Small intestine (tissue), 7 donors: ENCODE data around the gene TAGLN3. TPM values are rescaled to one million over a fixed set of nuclear protein-coding genes. Genes with fewer than 3 reads are reported as not detected.

Experiments
- DNase-seq, 2 donors: peaks; one replicate each; pipeline versions ENCODE4 v3.0.0 to v3.0.0-alpha.2; 2013
- FAIRE-seq: peaks from 2 replicates; lab custom pipeline; 2012; peaks lifted over from hg19 to GRCh38; lab: Jason Lieb, UNC
- H3K27ac ChIP-seq, 3 donors: one replicate each; pipeline ENCODE4 v1.5.1; 2013; ENCODE audit warnings: low read length in 2 of 3, mild to moderate bottlenecking in 2 of 3, control low read depth in 1 of 3, inconsistent platforms in 1 of 3, low read depth in 1 of 3, moderate library complexity in 1 of 3
- H3K27me3 ChIP-seq, 3 donors: one replicate each; pipeline ENCODE4 v1.6.1; 2013; ENCODE audit warnings: low read length in 3 of 3, inconsistent platforms in 1 of 3; ENCODE audit not compliant: control insufficient read depth in 3 of 3, insufficient read depth in 3 of 3
- H3K36me3 ChIP-seq, 3 donors: one replicate each; pipeline ENCODE4 v1.6.1; 2013; ENCODE audit warnings: low read length in 3 of 3, inconsistent platforms in 1 of 3, low read depth in 1 of 3, mild to moderate bottlenecking in 1 of 3, moderate library complexity in 1 of 3; ENCODE audit not compliant: control insufficient read depth in 3 of 3, insufficient read depth in 2 of 3
- H3K4me1 ChIP-seq, 3 donors: one replicate each; pipeline ENCODE4 v1.6.1; 2013; ENCODE audit warnings: low read length in 2 of 3, inconsistent platforms in 1 of 3, low read depth in 1 of 3, mild to moderate bottlenecking in 1 of 3, moderate library complexity in 1 of 3; ENCODE audit not compliant: control insufficient read depth in 3 of 3, insufficient read depth in 2 of 3
- H3K4me3 ChIP-seq, 3 donors: one replicate each; pipeline ENCODE4 v1.5.1; 2013; ENCODE audit warnings: low read length in 3 of 3, control low read depth in 1 of 3, inconsistent platforms in 1 of 3, low read depth in 1 of 3, mild to moderate bottlenecking in 1 of 3, moderate library complexity in 1 of 3
- H3K9me3 ChIP-seq, 2 donors: one replicate each; pipeline ENCODE4 v1.6.1; 2013; ENCODE audit warnings: low read depth in 1 of 2, low read length in 1 of 2; ENCODE audit not compliant: control insufficient read depth in 2 of 2, insufficient read depth in 1 of 2
- WGBS, 3 donors: extraction: QIAGEN DNeasy Blood & Tissue Kit; methylation state at CpG; one replicate each; pipeline ENCODE4 v1.1.7; 2013; 5-methylcytosine and 5-hydroxymethylcytosine counted together
- polyA plus RNA-seq, 4 donors: library from polyadenylated mRNA; stranded (reverse) in 3 of 4; unstranded in 1 of 4; fragments of 200-250 nt in 3 of 4; fragments of 120-200 nt in 1 of 4; gene quantifications; one replicate each; pipeline versions ENCODE4 v1.2.1 to v1.2.3, GENCODE V29; 2013
- donor health status: healthy with polysubstance abuse.
- donor health status: control.
- donor health status: control.
- donor health status: Bipolar disorder and iron deficiency.
- donor health status: healthy.

TAGLN3 gene
- polyA plus RNA-seq, 4 donors = 1.4 to 2.7 TPM; not detected in 2

DNA sequence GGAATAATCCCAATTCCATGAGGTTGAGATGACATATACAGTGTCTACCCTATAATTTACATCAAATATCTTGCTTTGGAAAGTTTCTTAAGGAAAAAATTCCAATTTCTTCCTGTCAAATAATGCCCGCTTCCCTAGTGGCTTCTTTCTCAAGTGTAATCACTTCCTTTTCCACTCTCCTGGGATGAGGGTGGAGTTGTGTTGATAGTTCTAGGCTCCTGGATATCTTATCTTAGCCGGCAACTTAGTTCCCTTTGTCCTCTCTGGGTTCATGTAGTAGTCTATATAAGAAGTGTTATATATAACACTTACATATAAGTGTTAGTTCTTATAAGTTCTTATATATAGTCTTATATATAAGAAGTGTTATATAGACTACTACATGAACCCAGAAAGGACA is 10.9 kb downstream of the TAGLN3 start:
- H3K27ac ChIP-seq = no peak overlapping the region
- H3K27me3 ChIP-seq = no peaks in the 10 kb centered on the region
- 49 to 67% (median 56%) methylated on average over 2 of the region's 2 CpGs for WGBS, 3 donors
- DNase-seq (peak in 1 of 2 donors; percentile 57), FAIRE-seq (no peak)
- H3K36me3 ChIP-seq = no peaks in the 10 kb centered on the region
- peaks cover 0 to 9% (median 0%) of the 10 kb centered on the region in 3 donors for H3K4me1 ChIP-seq
- peaks cover 0 to 3% of the 10 kb centered on the region in 2 donors for H3K9me3 ChIP-seq
- H3K4me3 ChIP-seq = no peak overlapping the region

DNA sequence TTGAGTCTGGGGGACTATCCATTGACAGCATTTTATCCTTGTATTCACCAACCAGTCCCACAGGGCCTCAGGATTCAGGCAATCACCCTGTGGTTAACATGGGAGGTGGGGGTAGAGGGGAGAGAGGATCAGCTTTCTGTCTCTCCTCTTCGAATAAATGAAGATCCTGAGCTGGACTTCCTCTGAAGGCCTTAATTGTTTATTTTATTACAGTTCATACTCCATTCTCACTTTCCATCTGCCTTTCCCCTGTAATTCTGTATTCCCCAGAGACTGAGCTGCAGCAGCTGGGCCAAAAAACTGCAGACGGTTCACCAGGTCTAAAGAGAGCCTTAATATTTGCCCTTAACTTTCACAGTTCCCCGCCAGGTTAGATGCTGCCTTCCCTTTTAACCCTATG is 11.9 kb downstream of the TAGLN3 start:
- 67 to 78% (median 71%) methylated on average over 3 of the region's 3 CpGs for WGBS, 3 donors
- FAIRE-seq = no peak
- Histone ChIP-seq H3K27ac (no peak overlapping the region), H3K27me3 (no peaks in the 10 kb centered on the region), H3K4me3 (no peak overlapping the region), H3K4me1 (peaks cover 0 to 3% (median 0%) of the 10 kb centered on the region in 3 donors), H3K36me3 (no peaks in the 10 kb centered on the region), H3K9me3 (peaks cover 0 to 3% of the 10 kb centered on the region in 2 donors)
- no peak for DNase-seq

- DNase-seq = no peak
- peaks cover 0 to 3% (median 0%) of the 10 kb centered on the region in 3 donors for H3K4me1 ChIP-seq
- no peaks in the 10 kb centered on the region for H3K36me3 ChIP-seq
- no peak for FAIRE-seq
- WGBS, 3 donors = 80 to 82% (median 81%) methylated on average over 6 of the region's 6 CpGs
- H3K27ac ChIP-seq = no peak overlapping the region
- H3K4me3 ChIP-seq = no peak overlapping the region
- no peaks in the 10 kb centered on the region for H3K27me3 ChIP-seq
- peaks cover 0 to 3% of the 10 kb centered on the region in 2 donors for H3K9me3 ChIP-seq
These were observed 12.7 kb downstream of the TAGLN3 start for GRCh38 chr3:112011376-112011940.

GRCh38 chr3:112012205-112012992 is 13.7 kb downstream of the TAGLN3 start:
- Histone ChIP-seq H3K27ac (no peak overlapping the region), H3K4me1 (peaks cover 0 to 3% (median 0%) of the 10 kb centered on the region in 3 donors), H3K27me3 (no peaks in the 10 kb centered on the region), H3K9me3 (peaks cover 0 to 3% of the 10 kb centered on the region in 2 donors), H3K36me3 (no peaks in the 10 kb centered on the region), H3K4me3 (no peak overlapping the region)
- FAIRE-seq = no peak
- DNase-seq = no peak
- 66 to 80% (median 73%) methylated on average over 6 of the region's 6 CpGs for WGBS, 3 donors

GRCh38 chr3:112013058-112013783 is 14.5 kb downstream of the TAGLN3 start:
- Histone ChIP-seq H3K27ac (no peak overlapping the region), H3K9me3 (peaks cover 0 to 3% of the 10 kb centered on the region in 2 donors), H3K4me3 (no peak overlapping the region), H3K27me3 (no peaks in the 10 kb centered on the region), H3K4me1 (peaks cover 0 to 3% (median 0%) of the 10 kb centered on the region in 3 donors), H3K36me3 (no peaks in the 10 kb centered on the region)
- no peak for FAIRE-seq
- 35 to 37% (median 36%) methylated on average over 19 of the region's 19 CpGs for WGBS, 3 donors
- DNase-seq = peak; percentile 78 to 80

- no peaks in the 10 kb centered on the region for H3K36me3 ChIP-seq
- H3K27ac ChIP-seq = no peak overlapping the region
- 16 to 55% (median 34%) methylated on average over 5 of the region's 5 CpGs for WGBS, 3 donors
- H3K4me1 ChIP-seq = peaks cover 0 to 3% (median 0%) of the 10 kb centered on the region in 3 donors
- FAIRE-seq = no peak
- no peak for DNase-seq
- H3K9me3 ChIP-seq = peaks cover 0 to 2% of the 10 kb centered on the region in 2 donors
- no peak overlapping the region for H3K4me3 ChIP-seq
- H3K27me3 ChIP-seq = no peaks in the 10 kb centered on the region
These were observed 15.0 kb downstream of the TAGLN3 start for GRCh38 chr3:112013784-112014143.

- no peaks in the 10 kb centered on the region for H3K36me3 ChIP-seq
- no peaks in the 10 kb centered on the region for H3K4me1 ChIP-seq
- no peaks in the 10 kb centered on the region for H3K9me3 ChIP-seq
- FAIRE-seq = no peak
- DNase-seq = no peak
- H3K4me3 ChIP-seq = no peak overlapping the region
- H3K27me3 ChIP-seq = no peaks in the 10 kb centered on the region
- H3K27ac ChIP-seq = no peak overlapping the region
These were observed 18.4 kb downstream of the TAGLN3 start for GRCh38 chr3:112017091-112017490.

- Histone ChIP-seq H3K9me3 (peaks cover 0 to 3% of the 10 kb centered on the region in 2 donors), H3K4me3 (no peak overlapping the region), H3K27ac (no peak overlapping the region), H3K4me1 (no peaks in the 10 kb centered on the region), H3K36me3 (no peaks in the 10 kb centered on the region), H3K27me3 (no peaks in the 10 kb centered on the region)
- DNase-seq = peak in 1 of 2 donors; percentile 23
- 94 to 99% (median 96%) methylated on average over 4 of the region's 4 CpGs for WGBS, 3 donors
- FAIRE-seq = no peak
These were observed 20.0 kb downstream of the TAGLN3 start for GRCh38 chr3:112018712-112019111.
